ENCODE data around the gene P3H2. TPM values are rescaled to one million over a fixed set of nuclear protein-coding genes. Genes with fewer than 3 reads are reported as not detected.

Gene P3H2
- polyA plus RNA-seq, 1 donor: 9.3 TPM

DNA sequence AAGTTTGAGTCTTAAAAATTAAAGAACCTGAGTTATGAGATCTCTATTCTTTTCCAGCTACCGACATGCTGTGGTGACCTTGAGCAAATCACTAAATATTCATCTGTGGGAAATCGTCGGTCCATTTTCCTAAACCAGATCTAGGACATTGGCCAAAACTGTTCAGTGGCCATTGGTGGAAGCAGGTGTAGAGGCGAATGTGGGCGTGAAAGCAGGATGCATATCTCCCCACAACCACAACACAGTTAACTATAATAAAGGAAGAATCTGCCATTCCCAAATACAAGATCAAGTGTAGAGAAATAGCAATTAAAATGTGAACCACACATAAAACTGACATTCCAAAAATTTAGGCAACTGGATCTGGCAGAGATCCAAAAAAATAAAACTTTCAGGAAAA, 129.9 kb downstream of the P3H2 start:
- DNase-seq: no peak
- Histone ChIP-seq H3K27me3 (ENCODE audit: control insufficient read depth, insufficient read depth, low read length) (no peaks in the 10 kb centered on the region), H3K4me1 (ENCODE audit: control insufficient read depth, insufficient read depth, low read length) (no peaks in the 10 kb centered on the region), H3K4me3 (ENCODE audit: low read length) (no peak overlapping the region), H3K36me3 (ENCODE audit: control insufficient read depth, insufficient read depth, low read length) (no peaks in the 10 kb centered on the region), H3K27ac (ENCODE audit: low read length) (no peak overlapping the region), H3K9me3 (ENCODE audit: control insufficient read depth, low read depth, low read length) (no peaks in the 10 kb centered on the region)
- WGBS (ENCODE audit: insufficient coverage, low lambda C conversion rate): 100% methylated on average over 1 of the region's 5 CpGs

DNA sequence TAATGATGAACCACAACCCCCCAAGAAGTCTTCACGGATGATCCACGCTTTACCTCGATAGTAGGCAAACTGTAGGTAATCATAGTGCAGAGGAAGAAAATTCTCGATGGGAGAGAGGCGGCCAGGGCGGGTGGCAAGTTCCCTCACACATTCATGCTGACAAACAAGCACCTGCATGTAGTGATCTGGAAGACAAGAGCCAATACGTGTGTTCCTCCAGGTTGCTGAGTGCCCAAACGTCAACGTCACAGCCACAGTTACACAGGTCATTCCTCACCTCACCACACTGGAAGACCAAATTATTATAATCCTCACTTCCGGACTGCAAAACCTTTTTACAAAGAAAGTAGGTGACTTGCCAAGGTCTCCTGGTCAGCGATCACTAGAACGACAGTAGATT, 131.8 kb downstream of the P3H2 start:
- WGBS (ENCODE audit: insufficient coverage, low lambda C conversion rate): 100% methylated on average over 1 of the region's 12 CpGs
- Histone ChIP-seq H3K36me3 (ENCODE audit: control insufficient read depth, insufficient read depth, low read length) (no peaks in the 10 kb centered on the region), H3K9me3 (ENCODE audit: control insufficient read depth, low read depth, low read length) (no peaks in the 10 kb centered on the region)

DNA sequence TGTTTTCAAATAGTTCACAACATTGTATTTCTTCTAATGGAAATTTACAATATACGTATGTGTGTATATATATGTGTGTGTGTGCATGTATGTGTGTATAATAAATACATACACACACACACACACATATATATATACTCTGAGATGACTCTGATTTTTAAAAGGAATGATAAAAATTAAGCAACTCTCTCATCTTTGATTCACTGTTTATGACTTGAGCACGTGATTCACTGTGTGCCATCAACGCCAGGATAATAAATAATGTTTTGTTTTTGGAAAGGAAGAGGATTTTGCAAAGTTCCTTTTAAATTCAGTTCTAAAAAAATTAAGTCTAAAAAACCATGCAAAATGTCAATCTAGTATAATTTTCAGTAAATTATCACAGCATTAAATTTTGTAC, 132.4 kb downstream of the P3H2 start:
- Histone ChIP-seq H3K27me3 (ENCODE audit: control insufficient read depth, insufficient read depth, low read length) (no peaks in the 10 kb centered on the region), H3K4me1 (ENCODE audit: control insufficient read depth, insufficient read depth, low read length) (no peaks in the 10 kb centered on the region), H3K27ac (ENCODE audit: low read length) (no peak overlapping the region), H3K4me3 (ENCODE audit: low read length) (no peak overlapping the region), H3K9me3 (ENCODE audit: control insufficient read depth, low read depth, low read length) (no peaks in the 10 kb centered on the region), H3K36me3 (ENCODE audit: control insufficient read depth, insufficient read depth, low read length) (no peaks in the 10 kb centered on the region)
- 60% methylated on average over 1 of the region's 3 CpGs for WGBS (ENCODE audit: insufficient coverage, low lambda C conversion rate)
- no peak for DNase-seq

More for the DNA sequence above, 131.8 kb downstream of the P3H2 start:
- Histone ChIP-seq H3K27me3 (ENCODE audit: control insufficient read depth, insufficient read depth, low read length) (no peaks in the 10 kb centered on the region), H3K4me1 (ENCODE audit: control insufficient read depth, insufficient read depth, low read length) (no peaks in the 10 kb centered on the region), H3K27ac (ENCODE audit: low read length) (no peak overlapping the region), H3K4me3 (ENCODE audit: low read length) (no peak overlapping the region)
- DNase-seq: no peak

DNA sequence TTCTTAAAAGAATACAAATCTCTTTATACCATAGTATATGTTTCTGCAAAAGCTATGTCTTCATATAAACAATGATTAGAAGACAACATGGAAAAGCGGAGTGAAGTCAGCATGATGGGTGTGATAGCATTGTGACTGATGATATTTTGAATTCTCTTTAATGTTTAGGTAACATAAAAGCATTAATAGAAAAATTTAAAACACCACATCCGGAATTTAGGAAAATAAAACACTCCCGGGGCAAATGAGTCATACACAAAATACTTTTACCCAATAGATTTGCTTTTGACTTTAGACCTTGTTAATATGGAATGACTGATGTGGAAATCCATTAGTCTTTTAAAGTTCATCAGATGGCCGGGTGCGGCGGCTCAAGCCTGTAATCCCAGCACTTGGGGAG, 134.7 kb downstream of the P3H2 start:
- H3K27ac ChIP-seq (ENCODE audit: low read length): no peak overlapping the region
- no peaks in the 10 kb centered on the region for H3K4me1 ChIP-seq (ENCODE audit: control insufficient read depth, insufficient read depth, low read length)
- no peaks in the 10 kb centered on the region for H3K27me3 ChIP-seq (ENCODE audit: control insufficient read depth, insufficient read depth, low read length)
- no peak for DNase-seq
- WGBS (ENCODE audit: insufficient coverage, low lambda C conversion rate): 82% methylated on average over 2 of the region's 6 CpGs
- H3K9me3 ChIP-seq (ENCODE audit: control insufficient read depth, low read depth, low read length): no peaks in the 10 kb centered on the region
- no peak overlapping the region for H3K4me3 ChIP-seq (ENCODE audit: low read length)
- no peaks in the 10 kb centered on the region for H3K36me3 ChIP-seq (ENCODE audit: control insufficient read depth, insufficient read depth, low read length)

DNA sequence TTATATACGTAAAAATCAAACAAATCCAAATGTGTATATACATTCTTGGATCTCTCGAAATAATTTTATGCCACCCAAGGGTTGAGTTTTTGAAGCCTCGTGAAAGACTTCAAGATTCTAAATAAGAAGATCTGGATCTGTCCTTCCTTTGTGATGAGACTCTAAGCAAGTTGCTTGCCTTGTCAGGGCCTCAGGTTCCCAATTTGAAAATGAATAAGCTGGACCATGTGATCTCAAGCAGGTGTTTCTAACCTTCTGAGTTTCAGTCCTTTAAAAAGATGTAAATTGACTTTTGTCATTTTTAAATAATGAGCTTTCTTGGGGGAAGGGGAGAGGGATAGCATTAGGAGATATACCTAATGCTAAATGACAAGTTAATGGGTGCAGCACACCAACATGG, 137.1 kb downstream of the P3H2 start:
- H3K9me3 ChIP-seq (ENCODE audit: control insufficient read depth, low read depth, low read length): no peaks in the 10 kb centered on the region
- no peak overlapping the region for H3K27ac ChIP-seq (ENCODE audit: low read length)
- no peak overlapping the region for H3K4me3 ChIP-seq (ENCODE audit: low read length)
- WGBS (ENCODE audit: insufficient coverage, low lambda C conversion rate): 100% methylated on average over 1 of the region's 3 CpGs
- H3K27me3 ChIP-seq (ENCODE audit: control insufficient read depth, insufficient read depth, low read length): no peaks in the 10 kb centered on the region
- no peaks in the 10 kb centered on the region for H3K36me3 ChIP-seq (ENCODE audit: control insufficient read depth, insufficient read depth, low read length)
- no peaks in the 10 kb centered on the region for H3K4me1 ChIP-seq (ENCODE audit: control insufficient read depth, insufficient read depth, low read length)
- no peak for DNase-seq

DNA sequence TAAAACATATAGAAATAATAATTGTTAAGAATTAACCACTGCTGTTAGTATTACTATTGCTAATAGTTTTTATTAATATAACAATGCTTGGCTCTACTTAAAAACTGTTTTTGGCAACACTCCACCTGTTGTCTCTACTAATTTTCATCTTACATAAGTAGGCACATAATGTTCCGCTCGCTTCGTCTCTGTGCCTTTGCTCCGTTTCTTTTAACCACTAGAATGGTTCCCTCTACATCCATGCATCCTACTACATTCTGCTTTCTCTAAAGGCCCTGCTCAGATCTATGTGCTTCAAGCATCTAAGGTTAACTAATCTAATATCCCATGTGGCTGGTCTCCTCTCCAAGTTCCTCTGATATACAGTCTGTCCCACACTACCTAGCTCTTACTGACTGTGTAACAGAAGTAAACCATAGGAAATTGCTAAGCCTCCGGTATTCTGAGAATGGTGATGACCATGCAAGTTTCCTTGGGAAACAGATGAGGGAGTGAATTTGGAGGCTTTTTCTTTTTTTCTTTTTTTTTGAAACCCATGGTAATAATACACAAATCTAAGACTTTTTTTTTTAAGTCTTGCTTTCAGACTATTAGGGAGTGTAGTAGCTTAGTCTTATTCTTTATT, 138.3 kb downstream of the P3H2 start:
- H3K4me1 ChIP-seq (ENCODE audit: control insufficient read depth, insufficient read depth, low read length): no peaks in the 10 kb centered on the region
- H3K4me3 ChIP-seq (ENCODE audit: low read length): no peak overlapping the region
- no peaks in the 10 kb centered on the region for H3K27me3 ChIP-seq (ENCODE audit: control insufficient read depth, insufficient read depth, low read length)
- DNase-seq: no peak
- H3K9me3 ChIP-seq (ENCODE audit: control insufficient read depth, low read depth, low read length): no peaks in the 10 kb centered on the region
- H3K36me3 ChIP-seq (ENCODE audit: control insufficient read depth, insufficient read depth, low read length): no peaks in the 10 kb centered on the region
- no CpG with 5 or more reads among the region's 5 CpGs for WGBS (ENCODE audit: insufficient coverage, low lambda C conversion rate)
- H3K27ac ChIP-seq (ENCODE audit: low read length): no peak overlapping the region

DNA sequence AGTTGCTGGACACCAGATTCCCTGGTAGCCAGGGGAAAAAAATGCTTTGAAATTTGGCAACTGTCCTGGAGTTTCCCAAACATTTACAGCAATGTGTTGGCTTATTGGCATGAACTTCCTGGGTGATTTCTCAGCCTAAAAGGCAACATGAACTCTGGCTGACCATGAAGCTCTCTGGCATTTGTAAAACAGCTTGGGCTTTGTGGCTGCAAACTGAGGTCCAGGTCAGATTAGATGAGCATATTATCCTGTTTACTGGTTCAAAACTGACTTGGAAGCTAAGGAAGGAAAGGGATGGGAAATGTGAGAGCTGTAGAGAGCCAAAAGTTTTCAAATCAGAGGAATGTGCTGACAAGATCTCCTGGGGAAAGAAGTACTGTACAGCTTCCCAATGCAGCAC, 139.0 kb downstream of the P3H2 start:
- DNase-seq: no peak
- Histone ChIP-seq H3K27me3 (ENCODE audit: control insufficient read depth, insufficient read depth, low read length) (no peaks in the 10 kb centered on the region), H3K27ac (ENCODE audit: low read length) (no peak overlapping the region), H3K36me3 (ENCODE audit: control insufficient read depth, insufficient read depth, low read length) (no peaks in the 10 kb centered on the region), H3K4me3 (ENCODE audit: low read length) (no peak overlapping the region), H3K4me1 (ENCODE audit: control insufficient read depth, insufficient read depth, low read length) (no peaks in the 10 kb centered on the region), H3K9me3 (ENCODE audit: control insufficient read depth, low read depth, low read length) (no peaks in the 10 kb centered on the region)

DNA sequence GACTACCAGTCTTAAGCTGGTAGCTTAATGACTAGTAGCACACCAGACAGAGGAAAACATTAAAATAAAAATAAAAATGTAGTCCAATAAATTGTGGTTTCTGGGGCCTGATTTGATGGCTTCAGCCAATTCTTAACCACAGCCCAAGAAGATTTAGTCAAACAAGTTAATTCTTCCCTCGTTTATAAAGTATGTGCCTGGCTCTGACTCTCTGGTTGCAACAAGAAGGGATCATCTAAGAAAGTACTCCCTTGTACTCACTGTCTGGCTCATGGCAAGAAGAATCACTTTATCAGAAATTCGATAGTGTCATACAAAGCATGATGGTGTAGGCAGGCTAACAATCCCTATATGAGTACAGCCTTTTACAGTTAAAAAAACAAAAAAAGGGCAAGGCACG, 141.9 kb downstream of the P3H2 start:
- no peak for DNase-seq
- no peaks in the 10 kb centered on the region for H3K27me3 ChIP-seq (ENCODE audit: control insufficient read depth, insufficient read depth, low read length)
- 89% methylated on average over 1 of the region's 3 CpGs for WGBS (ENCODE audit: insufficient coverage, low lambda C conversion rate)
- no peak overlapping the region for H3K4me3 ChIP-seq (ENCODE audit: low read length)
- no peaks in the 10 kb centered on the region for H3K4me1 ChIP-seq (ENCODE audit: control insufficient read depth, insufficient read depth, low read length)
- H3K27ac ChIP-seq (ENCODE audit: low read length): no peak overlapping the region
- no peaks in the 10 kb centered on the region for H3K36me3 ChIP-seq (ENCODE audit: control insufficient read depth, insufficient read depth, low read length)
- H3K9me3 ChIP-seq (ENCODE audit: control insufficient read depth, low read depth, low read length): no peaks in the 10 kb centered on the region

DNA sequence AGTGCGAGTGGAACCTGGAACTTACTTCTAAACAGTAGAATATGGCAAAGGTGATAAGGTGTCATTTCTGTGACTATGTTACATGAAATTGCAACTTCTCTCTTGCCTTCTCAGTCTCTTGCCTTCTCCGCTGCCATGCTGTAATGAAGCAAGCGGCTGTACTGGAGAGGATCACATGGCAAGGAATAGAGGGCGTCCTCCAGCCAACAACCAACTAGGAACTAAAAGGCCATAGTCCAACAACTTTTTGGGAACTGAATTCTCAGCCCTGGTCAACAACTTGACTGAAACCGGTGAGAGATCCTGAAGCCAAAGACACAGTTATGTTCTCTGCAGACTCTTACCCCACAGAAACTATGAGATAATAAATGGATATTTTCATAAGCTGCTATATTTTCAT, 143.5 kb downstream of the P3H2 start:
- Histone ChIP-seq H3K4me3 (ENCODE audit: low read length) (no peak overlapping the region), H3K27me3 (ENCODE audit: control insufficient read depth, insufficient read depth, low read length) (no peaks in the 10 kb centered on the region), H3K36me3 (ENCODE audit: control insufficient read depth, insufficient read depth, low read length) (no peaks in the 10 kb centered on the region), H3K4me1 (ENCODE audit: control insufficient read depth, insufficient read depth, low read length) (no peaks in the 10 kb centered on the region), H3K27ac (ENCODE audit: low read length) (no peak overlapping the region), H3K9me3 (ENCODE audit: control insufficient read depth, low read depth, low read length) (no peaks in the 10 kb centered on the region)
- WGBS (ENCODE audit: insufficient coverage, low lambda C conversion rate): 80% methylated on average over 1 of the region's 5 CpGs
- no peak for DNase-seq

DNA sequence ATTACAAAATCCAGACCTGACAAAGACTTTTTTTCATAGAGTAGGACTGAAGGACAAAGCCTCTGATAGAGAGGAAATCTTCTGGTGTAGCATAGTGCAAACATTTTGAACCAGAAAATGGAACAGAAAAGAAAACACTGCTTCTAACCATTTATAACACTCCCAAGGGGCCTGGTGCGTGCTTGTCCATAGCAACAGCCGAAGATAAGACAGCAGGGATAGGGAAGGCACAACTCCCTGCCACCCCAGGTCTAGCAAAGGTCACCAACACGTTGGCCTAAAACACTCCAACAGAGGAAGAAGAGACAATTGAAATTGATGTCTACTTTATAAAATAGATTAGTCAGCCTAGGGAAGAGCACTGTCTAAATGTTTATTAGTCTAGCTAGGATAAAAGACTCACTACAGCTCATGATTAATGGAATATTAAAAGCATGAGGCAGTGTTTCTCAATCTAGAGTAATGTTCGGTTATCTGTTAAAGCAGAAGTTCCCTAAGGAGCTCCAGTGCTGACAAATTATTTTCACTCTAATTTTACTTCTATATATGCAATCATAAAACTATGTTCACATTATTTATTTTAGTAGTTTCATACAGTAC, 145.2 kb downstream of the P3H2 start:
- H3K27ac ChIP-seq (ENCODE audit: low read length): no peak overlapping the region
- H3K4me3 ChIP-seq (ENCODE audit: low read length): no peak overlapping the region
- H3K36me3 ChIP-seq (ENCODE audit: control insufficient read depth, insufficient read depth, low read length): no peaks in the 10 kb centered on the region
- no peaks in the 10 kb centered on the region for H3K27me3 ChIP-seq (ENCODE audit: control insufficient read depth, insufficient read depth, low read length)
- no peaks in the 10 kb centered on the region for H3K4me1 ChIP-seq (ENCODE audit: control insufficient read depth, insufficient read depth, low read length)
- H3K9me3 ChIP-seq (ENCODE audit: control insufficient read depth, low read depth, low read length): no peaks in the 10 kb centered on the region
- no peak for DNase-seq
- WGBS (ENCODE audit: insufficient coverage, low lambda C conversion rate): no CpG with 5 or more reads among the region's 4 CpGs

DNA sequence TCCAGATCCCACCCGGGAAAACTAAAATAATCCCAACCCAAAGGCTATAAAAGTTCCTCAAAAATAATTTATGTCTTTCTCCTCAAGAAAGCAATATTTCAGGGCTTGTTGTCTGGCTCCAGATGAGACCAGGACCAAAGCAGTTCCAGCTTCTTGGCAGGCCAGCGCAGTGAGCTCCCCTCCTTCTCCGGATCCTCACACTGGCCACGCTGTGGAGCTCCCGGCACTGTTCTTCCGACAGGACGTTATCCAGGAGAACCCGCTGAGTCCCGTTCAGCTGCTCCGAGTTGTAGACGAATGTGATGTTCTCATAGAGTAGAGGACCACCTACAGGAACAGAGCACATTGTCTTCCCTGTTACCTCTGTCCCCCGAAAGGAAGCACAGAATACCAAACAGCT, 146.3 kb downstream of the P3H2 start:
- H3K36me3 ChIP-seq (ENCODE audit: control insufficient read depth, insufficient read depth, low read length): no peaks in the 10 kb centered on the region
- no peaks in the 10 kb centered on the region for H3K4me1 ChIP-seq (ENCODE audit: control insufficient read depth, insufficient read depth, low read length)
- no peak overlapping the region for H3K4me3 ChIP-seq (ENCODE audit: low read length)
- H3K27ac ChIP-seq (ENCODE audit: low read length): no peak overlapping the region
- DNase-seq: no peak
- no peaks in the 10 kb centered on the region for H3K27me3 ChIP-seq (ENCODE audit: control insufficient read depth, insufficient read depth, low read length)
- no CpG with 5 or more reads among the region's 12 CpGs for WGBS (ENCODE audit: insufficient coverage, low lambda C conversion rate)
- H3K9me3 ChIP-seq (ENCODE audit: control insufficient read depth, low read depth, low read length): no peaks in the 10 kb centered on the region

All from large intestine (tissue), 3 donors.